ENCODE measurements around the gene UBE2O. TPM values are rescaled to one million over a fixed set of nuclear protein-coding genes. Genes with fewer than 3 reads are reported as not detected.

UBE2O gene
- total RNA-seq, 1 experiment from 2014 or later: 68.9 TPM

- TF ChIP-seq ZNF532 (CRISPR knock-in tag; IDR thresholded peaks at IDR 0.05; ENCODE audit: borderline replicate concordance): no peak
- TF ChIP-seq, protein P1, sequence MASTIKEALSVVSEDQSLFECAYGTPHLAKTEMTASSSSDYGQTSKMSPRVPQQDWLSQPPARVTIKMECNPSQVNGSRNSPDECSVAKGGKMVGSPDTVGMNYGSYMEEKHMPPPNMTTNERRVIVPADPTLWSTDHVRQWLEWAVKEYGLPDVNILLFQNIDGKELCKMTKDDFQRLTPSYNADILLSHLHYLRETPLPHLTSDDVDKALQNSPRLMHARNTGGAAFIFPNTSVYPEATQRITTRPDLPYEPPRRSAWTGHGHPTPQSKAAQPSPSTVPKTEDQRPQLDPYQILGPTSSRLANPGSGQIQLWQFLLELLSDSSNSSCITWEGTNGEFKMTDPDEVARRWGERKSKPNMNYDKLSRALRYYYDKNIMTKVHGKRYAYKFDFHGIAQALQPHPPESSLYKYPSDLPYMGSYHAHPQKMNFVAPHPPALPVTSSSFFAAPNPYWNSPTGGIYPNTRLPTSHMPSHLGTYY (CRISPR knock-in tag; IDR thresholded peaks at IDR 0.05): no peak
- no peak for TF ChIP-seq ZNF219 (CRISPR knock-in tag; IDR thresholded peaks at IDR 0.05; ENCODE audit: borderline replicate concordance)
- TF ChIP-seq ARID4B (CRISPR knock-in tag; IDR thresholded peaks at IDR 0.05; ENCODE audit: borderline replicate concordance): peak; percentile 41; the same call in 1 of the 2 replicates
- no peak for TF ChIP-seq PRRX2 (CRISPR knock-in tag; IDR thresholded peaks at IDR 0.05)
- TF ChIP-seq, protein P2, sequence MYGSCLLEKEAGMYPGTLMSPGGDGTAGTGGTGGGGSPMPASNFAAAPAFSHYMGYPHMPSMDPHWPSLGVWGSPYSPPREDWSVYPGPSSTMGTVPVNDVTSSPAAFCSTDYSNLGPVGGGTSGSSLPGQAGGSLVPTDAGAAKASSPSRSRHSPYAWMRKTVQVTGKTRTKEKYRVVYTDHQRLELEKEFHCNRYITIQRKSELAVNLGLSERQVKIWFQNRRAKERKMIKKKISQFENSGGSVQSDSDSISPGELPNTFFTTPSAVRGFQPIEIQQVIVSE (CRISPR knock-in tag; IDR thresholded peaks at IDR 0.05; ENCODE audit: borderline replicate concordance): no peak
- TF ChIP-seq GTF2I (CRISPR knock-in tag; conservative IDR thresholded peaks at IDR 0.05): no peak
- TF ChIP-seq, protein P3, sequence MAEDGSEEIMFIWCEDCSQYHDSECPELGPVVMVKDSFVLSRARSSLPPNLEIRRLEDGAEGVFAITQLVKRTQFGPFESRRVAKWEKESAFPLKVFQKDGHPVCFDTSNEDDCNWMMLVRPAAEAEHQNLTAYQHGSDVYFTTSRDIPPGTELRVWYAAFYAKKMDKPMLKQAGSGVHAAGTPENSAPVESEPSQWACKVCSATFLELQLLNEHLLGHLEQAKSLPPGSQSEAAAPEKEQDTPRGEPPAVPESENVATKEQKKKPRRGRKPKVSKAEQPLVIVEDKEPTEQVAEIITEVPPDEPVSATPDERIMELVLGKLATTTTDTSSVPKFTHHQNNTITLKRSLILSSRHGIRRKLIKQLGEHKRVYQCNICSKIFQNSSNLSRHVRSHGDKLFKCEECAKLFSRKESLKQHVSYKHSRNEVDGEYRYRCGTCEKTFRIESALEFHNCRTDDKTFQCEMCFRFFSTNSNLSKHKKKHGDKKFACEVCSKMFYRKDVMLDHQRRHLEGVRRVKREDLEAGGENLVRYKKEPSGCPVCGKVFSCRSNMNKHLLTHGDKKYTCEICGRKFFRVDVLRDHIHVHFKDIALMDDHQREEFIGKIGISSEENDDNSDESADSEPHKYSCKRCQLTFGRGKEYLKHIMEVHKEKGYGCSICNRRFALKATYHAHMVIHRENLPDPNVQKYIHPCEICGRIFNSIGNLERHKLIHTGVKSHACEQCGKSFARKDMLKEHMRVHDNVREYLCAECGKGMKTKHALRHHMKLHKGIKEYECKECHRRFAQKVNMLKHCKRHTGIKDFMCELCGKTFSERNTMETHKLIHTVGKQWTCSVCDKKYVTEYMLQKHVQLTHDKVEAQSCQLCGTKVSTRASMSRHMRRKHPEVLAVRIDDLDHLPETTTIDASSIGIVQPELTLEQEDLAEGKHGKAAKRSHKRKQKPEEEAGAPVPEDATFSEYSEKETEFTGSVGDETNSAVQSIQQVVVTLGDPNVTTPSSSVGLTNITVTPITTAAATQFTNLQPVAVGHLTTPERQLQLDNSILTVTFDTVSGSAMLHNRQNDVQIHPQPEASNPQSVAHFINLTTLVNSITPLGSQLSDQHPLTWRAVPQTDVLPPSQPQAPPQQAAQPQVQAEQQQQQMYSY (CRISPR knock-in tag; IDR thresholded peaks at IDR 0.05): no peak
- TF ChIP-seq JUN (CRISPR knock-in tag; IDR thresholded peaks at IDR 0.05): no peak
- TF ChIP-seq KAT7 (CRISPR knock-in tag; IDR thresholded peaks at IDR 0.05; ENCODE audit: borderline replicate concordance): no peak; the same call in 1 of the 2 replicates
- TF ChIP-seq RORB (CRISPR knock-in tag; IDR thresholded peaks at IDR 0.05): no peak
- no peak for TF ChIP-seq ZBTB43 (CRISPR knock-in tag; IDR thresholded peaks at IDR 0.05)
- TF ChIP-seq TEAD4 (CRISPR knock-in tag; IDR thresholded peaks at IDR 0.05): 0 out of 2 replicates have a peak, but pooled peaks have one; percentile 17
- TF ChIP-seq RELA (CRISPR knock-in tag; IDR thresholded peaks at IDR 0.05; ENCODE audit: borderline replicate concordance): peak; percentile 49; the same call in 1 of the 2 replicates
- TF ChIP-seq, protein P4, sequence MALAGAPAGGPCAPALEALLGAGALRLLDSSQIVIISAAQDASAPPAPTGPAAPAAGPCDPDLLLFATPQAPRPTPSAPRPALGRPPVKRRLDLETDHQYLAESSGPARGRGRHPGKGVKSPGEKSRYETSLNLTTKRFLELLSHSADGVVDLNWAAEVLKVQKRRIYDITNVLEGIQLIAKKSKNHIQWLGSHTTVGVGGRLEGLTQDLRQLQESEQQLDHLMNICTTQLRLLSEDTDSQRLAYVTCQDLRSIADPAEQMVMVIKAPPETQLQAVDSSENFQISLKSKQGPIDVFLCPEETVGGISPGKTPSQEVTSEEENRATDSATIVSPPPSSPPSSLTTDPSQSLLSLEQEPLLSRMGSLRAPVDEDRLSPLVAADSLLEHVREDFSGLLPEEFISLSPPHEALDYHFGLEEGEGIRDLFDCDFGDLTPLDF (CRISPR knock-in tag; IDR thresholded peaks at IDR 0.05): no peak
- TF ChIP-seq NR2C2 (CRISPR knock-in tag; IDR thresholded peaks at IDR 0.05): no peak
- TF ChIP-seq NFATC4 (CRISPR knock-in tag; IDR thresholded peaks at IDR 0.05): no peak
- no peak for TF ChIP-seq ATF2 (CRISPR knock-in tag; IDR thresholded peaks at IDR 0.05; ENCODE audit: borderline replicate concordance, low read depth)
- peak; percentile 77; the same call in 1 of the 2 replicates for TF ChIP-seq ZNF232 (CRISPR knock-in tag; IDR thresholded peaks at IDR 0.05)
These were observed 70.0 kb downstream of the UBE2O start (continued) for GRCh38 chr17:76382803-76383545.
